RWPE2 (cell line): Measurements from ENCODE around the gene SLC7A4.

ENCODE experiments used
- ATAC-seq: fragments of 200-7000 bp; cut with Tn5 transposase; 3 replicates; pipeline ENCODE4 v1.9.1; 2021; ENCODE audit warnings: low read depth
- DNase-seq: peaks from one replicate; pipeline ENCODE4 v3.0.0-alpha.2; 2020; ENCODE audit warnings: low spot score
- H3K27ac ChIP-seq: fragments of 450-650 bp; 2 replicates; pipeline ENCODE4 v1.5.1; 2017; ENCODE audit warnings: mild to moderate bottlenecking; ENCODE audit not compliant: poor library complexity, severe bottlenecking
- H3K27me3 ChIP-seq: fragments of 250-450 bp; sonication (Bioruptor Pico); 2 replicates; pipeline ENCODE4 v1.5.1; 2021; ENCODE audit warnings: mild to moderate bottlenecking, moderate library complexity; ENCODE audit not compliant: insufficient read depth, poor library complexity, severe bottlenecking
- H3K36me3 ChIP-seq: fragments of 250-450 bp; sonication (Bioruptor Pico); 2 replicates; pipeline ENCODE4 v1.5.1; 2020; ENCODE audit warnings: low read depth, mild to moderate bottlenecking, moderate library complexity
- H3K4me1 ChIP-seq: fragments of 250-450 bp; sonication (Bioruptor Pico); 2 replicates; pipeline ENCODE4 v1.5.1; 2021; ENCODE audit warnings: mild to moderate bottlenecking, moderate library complexity; ENCODE audit not compliant: insufficient read depth, poor library complexity, severe bottlenecking
- H3K4me3 ChIP-seq: fragments of 250-450 bp; sonication (Bioruptor Pico); 2 replicates; pipeline ENCODE4 v1.5.1; 2021; ENCODE audit warnings: mild to moderate bottlenecking, moderate library complexity; ENCODE audit not compliant: severe bottlenecking
- H3K9me3 ChIP-seq: fragments of 250-450 bp; sonication (Bioruptor Pico); 2 replicates; pipeline ENCODE4 v1.5.1; 2021; ENCODE audit warnings: mild to moderate bottlenecking, moderate library complexity; ENCODE audit not compliant: severe bottlenecking
- TF ChIP-seq, protein P1 (sequence below): fragments of 450-650 bp; IDR thresholded peaks from one replicate; pipeline ENCODE4 v1.5.1; 2017; ENCODE audit warnings: mild to moderate bottlenecking, moderate library complexity; ENCODE audit not compliant: poor library complexity, severe bottlenecking

SLC7A4 gene

GRCh38 chr22:21030621-21031544 is 1.5 kb downstream of the SLC7A4 start:
- TF ChIP-seq, protein P1, sequence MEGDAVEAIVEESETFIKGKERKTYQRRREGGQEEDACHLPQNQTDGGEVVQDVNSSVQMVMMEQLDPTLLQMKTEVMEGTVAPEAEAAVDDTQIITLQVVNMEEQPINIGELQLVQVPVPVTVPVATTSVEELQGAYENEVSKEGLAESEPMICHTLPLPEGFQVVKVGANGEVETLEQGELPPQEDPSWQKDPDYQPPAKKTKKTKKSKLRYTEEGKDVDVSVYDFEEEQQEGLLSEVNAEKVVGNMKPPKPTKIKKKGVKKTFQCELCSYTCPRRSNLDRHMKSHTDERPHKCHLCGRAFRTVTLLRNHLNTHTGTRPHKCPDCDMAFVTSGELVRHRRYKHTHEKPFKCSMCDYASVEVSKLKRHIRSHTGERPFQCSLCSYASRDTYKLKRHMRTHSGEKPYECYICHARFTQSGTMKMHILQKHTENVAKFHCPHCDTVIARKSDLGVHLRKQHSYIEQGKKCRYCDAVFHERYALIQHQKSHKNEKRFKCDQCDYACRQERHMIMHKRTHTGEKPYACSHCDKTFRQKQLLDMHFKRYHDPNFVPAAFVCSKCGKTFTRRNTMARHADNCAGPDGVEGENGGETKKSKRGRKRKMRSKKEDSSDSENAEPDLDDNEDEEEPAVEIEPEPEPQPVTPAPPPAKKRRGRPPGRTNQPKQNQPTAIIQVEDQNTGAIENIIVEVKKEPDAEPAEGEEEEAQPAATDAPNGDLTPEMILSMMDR = no peak
- H3K9me3 ChIP-seq = no peaks in the 10 kb centered on the region
- H3K27me3 ChIP-seq = no peaks in the 10 kb centered on the region
- peaks cover 20% of the 10 kb centered on the region for H3K4me1 ChIP-seq
- H3K4me3 ChIP-seq = no peak overlapping the region
- no peaks in the 10 kb centered on the region for H3K36me3 ChIP-seq
- no peak overlapping the region for H3K27ac ChIP-seq
- no peak for DNase-seq
- ATAC-seq = no peak

- ATAC-seq (no peak), DNase-seq (no peak)
- Histone ChIP-seq H3K9me3 (no peaks in the 10 kb centered on the region), H3K4me1 (peaks cover 28% of the 10 kb centered on the region), H3K27me3 (no peaks in the 10 kb centered on the region), H3K4me3 (no peak overlapping the region), H3K27ac (no peak overlapping the region), H3K36me3 (no peaks in the 10 kb centered on the region)
- TF ChIP-seq, protein P1 = no peak
Observed at GRCh38 chr22:21030032-21030431, 2.3 kb downstream of the SLC7A4 start.

DNA sequence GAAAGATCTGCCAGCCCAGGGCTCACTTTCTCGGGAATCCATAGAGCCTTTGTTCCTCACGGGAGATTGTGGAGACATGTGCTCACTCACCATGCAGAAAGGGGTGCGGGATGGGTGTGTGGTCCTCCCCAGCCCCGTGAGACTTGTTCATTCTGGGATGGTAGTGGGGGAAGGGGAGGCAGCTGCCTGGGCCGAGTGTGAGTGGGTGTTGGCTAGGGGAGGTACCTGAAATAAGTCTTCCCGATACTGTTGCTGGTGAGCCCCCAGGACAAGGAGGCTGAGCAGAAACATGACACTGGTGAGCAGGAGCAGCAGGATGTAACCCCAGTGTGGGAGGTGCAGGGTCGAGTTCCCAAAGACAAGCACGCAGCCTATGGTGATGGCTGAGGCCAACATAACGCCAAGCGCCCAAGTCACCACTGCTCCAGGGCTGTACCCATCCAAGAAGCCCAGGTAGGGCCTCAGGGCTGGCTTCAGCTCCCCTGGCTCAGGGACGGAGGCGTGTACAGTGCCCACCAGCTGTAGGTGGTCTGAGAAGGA is 2.8 kb downstream of the SLC7A4 start:
- peaks cover 30% of the 10 kb centered on the region for H3K4me1 ChIP-seq
- no peak overlapping the region for H3K4me3 ChIP-seq
- no peaks in the 10 kb centered on the region for H3K27me3 ChIP-seq
- DNase-seq (no peak), ATAC-seq (no peak)
- H3K36me3 ChIP-seq = no peaks in the 10 kb centered on the region
- TF ChIP-seq, protein P1 = no peak
- no peaks in the 10 kb centered on the region for H3K9me3 ChIP-seq
- H3K27ac ChIP-seq = no peak overlapping the region

- DNase-seq (no peak), ATAC-seq (no peak)
- Histone ChIP-seq H3K4me3 (no peak overlapping the region), H3K36me3 (no peaks in the 10 kb centered on the region), H3K9me3 (no peaks in the 10 kb centered on the region), H3K27me3 (no peaks in the 10 kb centered on the region), H3K27ac (no peak overlapping the region), H3K4me1 (peaks cover 30% of the 10 kb centered on the region)
- TF ChIP-seq, protein P1 = no peak
Observed at GRCh38 chr22:21028277-21029251, 3.8 kb downstream of the SLC7A4 start.
